ENCODE data around the gene RASL12. TPM values are rescaled to one million over a fixed set of nuclear protein-coding genes. Genes with fewer than 3 reads are reported as not detected.

Gene RASL12
- total and polyA plus RNA-seq, 2 of the 4 experiments (the other 2 are of a cell fraction): 0.18 to 0.22 TPM

DNA sequence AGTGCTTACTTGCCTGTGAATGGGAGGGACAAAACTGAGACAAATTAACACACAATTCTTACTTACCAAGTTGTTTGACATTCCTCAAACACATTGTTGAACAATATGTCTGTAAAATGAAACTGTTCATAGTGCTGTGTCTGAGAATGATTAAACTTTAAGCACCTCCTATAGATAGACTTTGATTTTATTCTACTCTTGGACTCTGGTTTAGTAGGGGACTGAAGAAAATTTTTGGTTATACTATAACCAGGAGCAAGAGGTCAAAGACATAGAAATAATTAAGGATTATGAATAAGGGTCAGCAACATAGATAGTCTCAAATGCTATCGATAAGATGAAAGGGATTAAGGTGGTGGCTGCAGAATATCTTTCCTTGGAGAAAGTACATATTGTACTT is 30.5 kb downstream of the RASL12 start:
- H3K4ac ChIP-seq (ENCODE audit: low read depth, low read length): no peak overlapping the region
- intact Hi-C loops (cut with micrococcal nuclease) (loop anchor here (10.0 kb wide), 1 partner anchor 237 kb away; no protein-coding TSS in a partner anchor), in situ Hi-C loops (cut with MboI; ENCODE audit: low sequenced_read_pairs) (loop anchor here (10.0 kb wide), 2 partner anchors 47 to 237 kb away; no protein-coding TSS in a partner anchor), dilution Hi-C loops (cut with HindIII; ENCODE audit: low sequenced_read_pairs, unreplicated experiment) (no loop called here)
- H2AK5ac ChIP-seq (ENCODE audit: low read depth, low read length): no peak overlapping the region
- H3K56ac ChIP-seq (ENCODE audit: extremely low read depth, insufficient read depth, low read length): no peak overlapping the region
- no peak overlapping the region for H2BK20ac ChIP-seq (ENCODE audit: low read depth, low read length)
- ChIA-PET CTCF (no interaction called here), POLR2A (ENCODE audit: unreplicated experiment) (no interaction called here)
- no peaks in the 10 kb centered on the region for H3K36me3 ChIP-seq (ENCODE audit: control insufficient read depth, insufficient read depth, low read length)
- no peaks in the 10 kb centered on the region for H3K79me1 ChIP-seq (ENCODE audit: low read depth in 1 of 2, low read length in 2 of 2)
- H3K18ac ChIP-seq (ENCODE audit: low read depth, low read length): no peak overlapping the region
- H4K8ac ChIP-seq (ENCODE audit: low read depth in 2 of 2, low read length in 2 of 2): no peak overlapping the region
- no peak overlapping the region for H4K5ac ChIP-seq (ENCODE audit: low read depth, low read length)
- no peak overlapping the region for H2BK5ac ChIP-seq (ENCODE audit: low read depth, low read length, poor library complexity, severe bottlenecking)
- H3K23ac ChIP-seq (ENCODE audit: low read depth, low read length): no peak overlapping the region
- no peaks in the 10 kb centered on the region for H4K20me1 ChIP-seq (ENCODE audit: insufficient read depth, low read length)
- peaks cover 2% of the 10 kb centered on the region; the same call in 1 of the 2 replicates for H3K9me1 ChIP-seq (ENCODE audit: insufficient read depth, low read length)
- ATAC-seq (ENCODE audit: low read depth) (no peak), DNase-seq (no peak)
- H3K27me3 ChIP-seq (ENCODE audit: control insufficient read depth, insufficient read depth, low read length): no peaks in the 10 kb centered on the region
- no peak overlapping the region for H3K14ac ChIP-seq (replicated peaks; ENCODE audit: low read depth, low read length)
- H4K91ac ChIP-seq (ENCODE audit: insufficient read depth, low read depth, low read length): no peak overlapping the region
- no peaks in the 10 kb centered on the region for H3K9me3 ChIP-seq (ENCODE audit: control insufficient read depth, insufficient read depth, low read length)
- no peak overlapping the region for H2AK9ac ChIP-seq (replicated peaks; ENCODE audit: low read depth, low read length, poor library complexity)
- no peak for TF ChIP-seq BHLHE40 (IDR thresholded peaks at IDR 0.05; ENCODE audit: low read depth, low read length)
- no peak for TF ChIP-seq MAFK (IDR thresholded peaks at IDR 0.05; ENCODE audit: low read depth, low read length)
- TF ChIP-seq CEBPB (IDR thresholded peaks at IDR 0.05; ENCODE audit: low read depth, low read length): no peak
- TF ChIP-seq, protein P1, sequence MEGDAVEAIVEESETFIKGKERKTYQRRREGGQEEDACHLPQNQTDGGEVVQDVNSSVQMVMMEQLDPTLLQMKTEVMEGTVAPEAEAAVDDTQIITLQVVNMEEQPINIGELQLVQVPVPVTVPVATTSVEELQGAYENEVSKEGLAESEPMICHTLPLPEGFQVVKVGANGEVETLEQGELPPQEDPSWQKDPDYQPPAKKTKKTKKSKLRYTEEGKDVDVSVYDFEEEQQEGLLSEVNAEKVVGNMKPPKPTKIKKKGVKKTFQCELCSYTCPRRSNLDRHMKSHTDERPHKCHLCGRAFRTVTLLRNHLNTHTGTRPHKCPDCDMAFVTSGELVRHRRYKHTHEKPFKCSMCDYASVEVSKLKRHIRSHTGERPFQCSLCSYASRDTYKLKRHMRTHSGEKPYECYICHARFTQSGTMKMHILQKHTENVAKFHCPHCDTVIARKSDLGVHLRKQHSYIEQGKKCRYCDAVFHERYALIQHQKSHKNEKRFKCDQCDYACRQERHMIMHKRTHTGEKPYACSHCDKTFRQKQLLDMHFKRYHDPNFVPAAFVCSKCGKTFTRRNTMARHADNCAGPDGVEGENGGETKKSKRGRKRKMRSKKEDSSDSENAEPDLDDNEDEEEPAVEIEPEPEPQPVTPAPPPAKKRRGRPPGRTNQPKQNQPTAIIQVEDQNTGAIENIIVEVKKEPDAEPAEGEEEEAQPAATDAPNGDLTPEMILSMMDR (conservative IDR thresholded peaks at IDR 0.05; ENCODE audit: low read depth, low read length): no peak
- no peak for TF ChIP-seq RCOR1 (IDR thresholded peaks at IDR 0.05; ENCODE audit: insufficient replicate concordance, low read length)
- TF ChIP-seq, protein P2, sequence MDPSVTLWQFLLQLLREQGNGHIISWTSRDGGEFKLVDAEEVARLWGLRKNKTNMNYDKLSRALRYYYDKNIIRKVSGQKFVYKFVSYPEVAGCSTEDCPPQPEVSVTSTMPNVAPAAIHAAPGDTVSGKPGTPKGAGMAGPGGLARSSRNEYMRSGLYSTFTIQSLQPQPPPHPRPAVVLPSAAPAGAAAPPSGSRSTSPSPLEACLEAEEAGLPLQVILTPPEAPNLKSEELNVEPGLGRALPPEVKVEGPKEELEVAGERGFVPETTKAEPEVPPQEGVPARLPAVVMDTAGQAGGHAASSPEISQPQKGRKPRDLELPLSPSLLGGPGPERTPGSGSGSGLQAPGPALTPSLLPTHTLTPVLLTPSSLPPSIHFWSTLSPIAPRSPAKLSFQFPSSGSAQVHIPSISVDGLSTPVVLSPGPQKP (IDR thresholded peaks at IDR 0.05; ENCODE audit: borderline replicate concordance, low read depth, low read length): no peak
- no peak for TF ChIP-seq FOS (IDR thresholded peaks at IDR 0.05; ENCODE audit: low read depth, low read length)
- no peak for TF ChIP-seq CHD1 (IDR thresholded peaks at IDR 0.05; ENCODE audit: low read depth, low read length)
- TF ChIP-seq USF2 (IDR thresholded peaks at IDR 0.05; ENCODE audit: low read depth, low read length): no peak
- no peak for TF ChIP-seq MXI1 (IDR thresholded peaks at IDR 0.05; ENCODE audit: borderline replicate concordance, low read depth, low read length)
- no peak for TF ChIP-seq POLR2A (IDR thresholded peaks at IDR 0.05; ENCODE audit: low read depth, low read length)
- no peak for TF ChIP-seq SMC3 (IDR thresholded peaks at IDR 0.05; ENCODE audit: low read depth, low read length)
- peaks cover 3% of the 10 kb centered on the region; the same call in 1 of the 2 replicates for H3K4me1 ChIP-seq (ENCODE audit: control insufficient read depth, insufficient read depth, low read length)
- H3K4me3 ChIP-seq (ENCODE audit: insufficient read depth, low read depth, low read length): no peak overlapping the region
- no peak overlapping the region for H3K9ac ChIP-seq (ENCODE audit: low read depth, low read length)
- no peak overlapping the region for H2AFZ ChIP-seq (replicated peaks; ENCODE audit: low read length, poor library complexity)
- H2BK15ac ChIP-seq (ENCODE audit: low read depth, low read length): no peak overlapping the region
- H3K4me2 ChIP-seq (ENCODE audit: low read depth, low read length): no peak overlapping the region
- H2BK120ac ChIP-seq (ENCODE audit: low read depth, low read length): no peak overlapping the region
- no CpG with 5 or more reads among the region's 1 CpG for WGBS, 2 experiments (ENCODE audit: extremely low coverage in 2 of 2, insufficient read length in 1 of 2)
- H3K27ac ChIP-seq (ENCODE audit: insufficient read depth, low read length): no peak overlapping the region
- no TSS peak for BruUV-seq (replicated peaks)

All from IMR-90 (cell line).